GM21367 (cell line): Measurements from ENCODE around the gene MFAP5.
A peak's percentile ranks its signal among the peaks of the same experiment; 100 is the strongest.
"Not testable (repeated sequence)": the region's sequence is repeated elsewhere in the genome, so short reads cannot be mapped to it uniquely, and the experiment has no call there.

Experiments used
- ATAC-seq: cut with Tn5 transposase; IDR thresholded peaks from one replicate; pipeline ENCODE4 v1.9.1; 2021; ENCODE audit not compliant: unreplicated experiment

The MFAP5 gene

GRCh38 chr12:8630131-8630530, 32.5 kb downstream of the MFAP5 start:
- ATAC-seq, result no peak

- peak; percentile 93 for ATAC-seq
These were observed 33.1 kb downstream of the MFAP5 start for GRCh38 chr12:8629486-8630033.

GRCh38 chr12:8628731-8629130, 33.9 kb downstream of the MFAP5 start:
- no peak for ATAC-seq

- not testable (repeated sequence) for ATAC-seq
These were observed 37.9 kb downstream of the MFAP5 start for GRCh38 chr12:8624750-8625149.

GRCh38 chr12:8622646-8623045, 40.0 kb downstream of the MFAP5 start:
- no peak for ATAC-seq

- no peak for ATAC-seq
These were observed 47.4 kb downstream of the MFAP5 start for GRCh38 chr12:8615206-8615605.

- ATAC-seq, result not testable (repeated sequence)
These were observed 48.7 kb downstream of the MFAP5 start for GRCh38 chr12:8613881-8614280.

GRCh38 chr12:8612629-8613028, 50.0 kb downstream of the MFAP5 start, which contains the start of gene AICDA:
Gene AICDA (minus strand): TSS chr12:8612859. CDS start chr12:8612767, 92 bp downstream.
- ATAC-seq, result no peak

- no peak for ATAC-seq
These were observed 53.5 kb downstream of the MFAP5 start for GRCh38 chr12:8609061-8609570.

- no peak for ATAC-seq
These were observed 55.7 kb downstream of the MFAP5 start for GRCh38 chr12:8606890-8607289.

GRCh38 chr12:8605057-8605456, 57.6 kb downstream of the MFAP5 start:
- no peak for ATAC-seq

- ATAC-seq, result no peak
These were observed 58.8 kb downstream of the MFAP5 start for GRCh38 chr12:8603856-8604255.

GRCh38 chr12:8603286-8603685, 59.3 kb downstream of the MFAP5 start:
- no peak for ATAC-seq

- ATAC-seq, result no peak
These were observed 66.1 kb downstream of the MFAP5 start for GRCh38 chr12:8596561-8596960.
